Smooth muscle cell of the brain vasculature (primary cell): Measurements from ENCODE around the gene LNPEP.
"Not testable (repeated sequence)": the region's sequence is repeated elsewhere in the genome, so short reads cannot be mapped to it uniquely, and the experiment has no call there.

Experiments
- DNase-seq: peaks from one replicate; pipeline ENCODE4 v3.0.0-alpha.2; 2012; ENCODE audit warnings: low read depth, low spot score

Gene LNPEP

GRCh38 chr5:97049175-97049574 lies 113.3 kb downstream of the LNPEP start:
- DNase-seq: no peak

GRCh38 chr5:97056263-97056662 lies 120.4 kb downstream of the LNPEP start:
- DNase-seq: no peak

- no peak for DNase-seq
Measured at GRCh38 chr5:97062046-97062445, 126.2 kb downstream of the LNPEP start.

- no peak for DNase-seq
Measured at GRCh38 chr5:97063251-97063650, 127.4 kb downstream of the LNPEP start.

- no peak for DNase-seq
Measured at GRCh38 chr5:97065475-97065874, 129.6 kb downstream of the LNPEP start.

GRCh38 chr5:97067296-97067850 lies 131.5 kb downstream of the LNPEP start:
- no peak for DNase-seq

GRCh38 chr5:97070234-97070633 lies 134.4 kb downstream of the LNPEP start:
- DNase-seq: no peak

- no peak for DNase-seq
Measured at GRCh38 chr5:97071101-97071500, 135.2 kb downstream of the LNPEP start.

GRCh38 chr5:97071993-97072392 lies 136.1 kb downstream of the LNPEP start:
- no peak for DNase-seq

GRCh38 chr5:97072696-97073095 lies 136.8 kb downstream of the LNPEP start:
- DNase-seq: no peak

GRCh38 chr5:97073420-97073819 lies 137.5 kb downstream of the LNPEP start:
- DNase-seq: no peak

GRCh38 chr5:97074859-97075489 lies 139.1 kb downstream of the LNPEP start:
- no peak for DNase-seq

- no peak for DNase-seq
Measured at GRCh38 chr5:97075649-97076048, 139.8 kb downstream of the LNPEP start.

GRCh38 chr5:97076098-97076497 lies 140.2 kb downstream of the LNPEP start:
- DNase-seq: no peak

- no peak for DNase-seq
Measured at GRCh38 chr5:97077246-97077645, 141.4 kb downstream of the LNPEP start.

GRCh38 chr5:97078958-97079743 lies 143.3 kb downstream of the LNPEP start:
- no peak for DNase-seq

GRCh38 chr5:97084782-97085458 lies 149.0 kb downstream of the LNPEP start:
- DNase-seq: not testable (repeated sequence)

- no peak for DNase-seq
Measured at GRCh38 chr5:97085459-97086181, 149.7 kb downstream of the LNPEP start.
